GM18507 (cell line): ENCODE results near the gene KCNS1.

Experiments used
- DNase-seq: peaks from one replicate; pipeline ENCODE4 v3.0.0; 2011; ENCODE audit warnings: low read depth; ENCODE audit not compliant: insufficient read length; ENCODE audit errors: extremely low spot score
- FAIRE-seq: peaks from 2 replicates; lab custom pipeline; 2011; peaks lifted over from hg19 to GRCh38; lab: Jason Lieb, UNC

The KCNS1 gene

GRCh38 chr20:45055056-45055455 lies 45.9 kb downstream of the KCNS1 start:
- FAIRE-seq, result peak; percentile 48

GRCh38 chr20:45053430-45054351 lies 47.2 kb downstream of the KCNS1 start:
- FAIRE-seq, result no peak
- DNase-seq, result no peak

More at GRCh38 chr20:45055056-45055455, 45.9 kb downstream of the KCNS1 start:
- no peak for DNase-seq

GRCh38 chr20:45052698-45053429 lies 48.1 kb downstream of the KCNS1 start:
- peak; percentile 61 for FAIRE-seq
- no peak for DNase-seq

GRCh38 chr20:45051204-45052060 lies 49.5 kb downstream of the KCNS1 start:
- DNase-seq, result no peak
- peak; percentile 12 for FAIRE-seq

GRCh38 chr20:45049904-45050471 lies 50.9 kb downstream of the KCNS1 start:
- FAIRE-seq (no peak), DNase-seq (no peak)

- no peak for FAIRE-seq
- no peak for DNase-seq
These were observed 51.5 kb downstream of the KCNS1 start for GRCh38 chr20:45049438-45049837.

GRCh38 chr20:45047581-45048119 lies 53.3 kb downstream of the KCNS1 start:
- DNase-seq (no peak), FAIRE-seq (no peak)

GRCh38 chr20:45044601-45045000 lies 56.3 kb downstream of the KCNS1 start:
- FAIRE-seq (no peak), DNase-seq (no peak)

- peak; percentile 18 for DNase-seq
- FAIRE-seq, result peak; percentile 82
These were observed 56.8 kb downstream of the KCNS1 start for GRCh38 chr20:45044084-45044573.

GRCh38 chr20:45042978-45043377 lies 57.9 kb downstream of the KCNS1 start:
- FAIRE-seq, result no peak
- no peak for DNase-seq
